Measurements from ENCODE around the gene TARS3.
A peak's percentile ranks its signal among the peaks of the same experiment; 100 is the strongest.
"Not testable (repeated sequence)": the region's sequence is repeated elsewhere in the genome, so short reads cannot be mapped to it uniquely, and the experiment has no call there.

Gene TARS3

DNA sequence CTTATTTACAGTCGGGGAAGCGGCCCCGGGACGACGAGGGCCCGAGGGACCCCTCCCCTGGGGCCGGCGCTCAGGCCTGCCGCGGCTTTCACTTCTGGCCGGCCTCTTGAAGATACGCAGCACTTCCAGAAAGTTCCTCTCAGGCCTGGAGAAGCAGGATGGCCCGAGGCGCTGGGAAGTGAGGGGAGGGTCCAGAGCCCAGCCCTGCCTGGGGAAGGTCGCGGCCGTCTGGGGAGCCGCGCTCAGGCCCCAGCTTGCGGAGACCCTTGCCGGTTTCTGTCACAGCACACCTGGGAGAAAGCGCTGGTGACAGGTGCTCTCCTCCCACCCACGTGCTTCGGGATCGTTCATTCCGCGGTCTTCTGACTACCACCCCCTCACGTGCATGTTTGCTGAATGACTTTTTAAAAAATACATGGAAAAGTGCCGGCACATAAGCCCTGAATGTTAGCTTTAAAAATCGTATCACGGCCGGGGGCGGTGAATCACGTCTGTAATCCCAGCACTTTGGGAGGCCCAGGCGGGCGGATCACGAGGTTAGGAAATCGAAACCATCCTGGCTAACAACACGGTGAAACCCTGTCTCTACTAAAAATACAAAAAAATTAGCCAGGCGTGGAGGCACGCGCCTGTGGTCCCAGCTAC, 71.4 kb downstream of the TARS3 start:
- DNase-seq = no peak

DNA sequence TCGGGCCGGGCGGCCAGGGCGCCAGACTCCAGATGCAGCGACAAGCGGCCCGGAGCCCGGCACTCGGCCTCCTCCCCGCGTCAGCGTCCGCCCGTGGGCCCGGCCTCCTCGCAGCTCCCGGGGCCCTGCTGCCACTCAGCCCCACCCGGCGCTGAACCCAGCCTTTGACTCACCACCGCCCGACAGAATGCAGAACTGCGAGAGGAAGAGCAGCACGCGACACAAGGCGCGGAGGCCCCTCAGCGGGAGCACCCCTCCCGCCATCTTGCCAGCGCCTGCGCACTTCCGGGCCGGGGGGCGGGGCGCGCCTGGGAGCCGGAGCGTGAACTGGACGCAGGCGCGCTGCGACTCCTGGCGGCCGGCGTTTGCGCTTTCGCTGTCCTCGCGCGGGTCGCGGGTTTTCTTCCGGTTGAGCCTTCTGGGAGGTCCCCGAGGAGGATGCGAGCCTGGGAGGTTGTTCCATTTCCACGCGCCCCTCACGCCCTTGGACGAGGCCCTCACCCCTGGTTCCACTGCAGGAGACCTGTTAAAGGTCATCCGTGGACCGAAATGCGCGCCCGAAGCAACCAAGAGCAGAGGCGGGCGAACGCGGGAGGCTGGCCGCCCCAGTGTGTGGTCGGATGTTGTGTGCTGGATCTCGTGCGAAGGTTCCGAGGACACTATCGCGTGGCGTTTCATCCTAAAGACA, 72.0 kb downstream of the TARS3 start, which contains the start of gene TM2D3:
Gene TM2D3, minus strand, starts transcription at position 284 of the 688 bp plus-strand sequence. Its CDS starts 20 bp downstream, at position 264.
- DNase-seq = peak; percentile 96

DNA sequence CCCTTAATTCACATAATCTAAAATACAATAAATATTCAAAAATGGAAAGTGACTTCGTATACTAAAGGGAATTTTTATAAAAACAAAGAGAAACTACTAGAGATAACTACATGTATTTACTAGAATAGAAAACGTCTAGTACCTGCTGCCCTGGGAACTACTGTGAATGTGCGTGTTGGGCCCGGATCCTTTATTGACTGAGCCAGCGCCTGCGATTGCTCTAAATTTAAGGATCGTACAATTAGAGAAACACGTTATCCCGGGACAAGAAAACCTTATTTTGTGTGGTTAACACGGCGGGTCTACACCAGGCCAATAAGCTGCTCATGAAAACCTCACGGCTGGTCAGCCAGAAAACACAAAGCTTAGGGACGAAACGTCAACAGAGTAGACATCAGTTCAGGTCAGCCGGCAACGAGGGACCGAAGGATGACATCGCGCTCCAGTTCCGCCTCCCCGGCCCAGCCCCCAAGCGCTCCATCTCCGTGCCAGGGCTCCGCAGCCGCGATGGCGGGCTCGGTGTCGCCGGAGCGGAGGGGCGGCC, 72.6 kb downstream of the TARS3 start:
- DNase-seq = no peak

GRCh38 chr15:101650145-101650544, 74.1 kb downstream of the TARS3 start:
- DNase-seq = no peak

DNA sequence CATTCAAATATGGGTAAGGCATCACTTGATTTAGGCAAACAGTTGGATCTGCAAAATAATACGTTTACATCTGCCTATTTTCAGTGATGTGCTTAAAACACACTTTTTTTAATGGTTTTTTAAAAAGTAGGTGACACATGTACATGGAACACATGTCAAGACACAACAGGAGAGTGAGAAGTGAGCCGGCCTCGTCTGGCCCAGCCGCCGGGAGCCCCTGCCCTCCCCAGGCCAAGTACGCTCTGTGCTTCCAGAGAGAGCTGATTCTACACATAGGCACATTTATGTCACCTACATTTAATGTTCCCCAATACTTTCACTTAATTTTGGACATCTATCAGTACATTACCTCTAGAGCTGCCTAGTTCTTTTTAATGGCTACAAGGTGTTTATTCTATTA, 75.9 kb downstream of the TARS3 start:
- DNase-seq = no peak

DNA sequence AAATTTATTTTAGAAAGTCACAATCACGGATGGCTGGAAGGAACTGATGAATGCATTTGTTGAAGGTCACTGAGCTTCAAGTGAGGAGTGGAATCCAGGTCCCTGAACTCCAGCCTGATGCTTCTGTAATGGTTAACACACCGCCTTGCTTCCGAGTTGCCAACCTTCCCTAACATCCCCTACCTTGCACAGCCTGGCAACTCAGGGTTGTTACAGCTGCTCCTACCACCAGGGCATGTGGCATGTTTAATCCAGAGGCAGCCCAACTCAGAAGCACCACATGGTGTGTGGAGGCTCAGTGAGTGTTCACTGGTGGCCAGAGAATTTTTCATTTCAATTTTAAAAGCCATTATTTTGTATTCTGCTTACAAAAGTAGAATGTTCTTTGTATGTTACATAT, 77.0 kb downstream of the TARS3 start:
- no peak for DNase-seq

DNA sequence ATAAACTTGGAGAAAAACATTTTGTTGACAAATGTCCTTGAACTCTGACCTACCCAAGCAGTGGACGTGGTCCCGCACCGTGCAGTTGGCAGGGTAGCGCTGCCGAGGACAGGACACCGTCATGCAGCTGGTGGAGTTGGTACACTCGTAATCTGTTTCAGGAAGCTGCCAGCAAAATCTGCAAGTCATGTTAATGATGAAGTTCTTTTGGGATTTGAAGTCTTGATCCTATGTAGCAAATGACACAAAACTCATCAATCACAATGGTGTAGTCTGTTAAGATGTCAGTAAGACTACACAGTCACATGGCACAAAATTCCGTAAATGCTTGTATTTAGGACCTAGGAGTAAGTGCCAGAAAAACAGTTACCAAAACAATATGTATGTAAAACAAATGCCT, 77.6 kb downstream of the TARS3 start:
- no peak for DNase-seq

DNA sequence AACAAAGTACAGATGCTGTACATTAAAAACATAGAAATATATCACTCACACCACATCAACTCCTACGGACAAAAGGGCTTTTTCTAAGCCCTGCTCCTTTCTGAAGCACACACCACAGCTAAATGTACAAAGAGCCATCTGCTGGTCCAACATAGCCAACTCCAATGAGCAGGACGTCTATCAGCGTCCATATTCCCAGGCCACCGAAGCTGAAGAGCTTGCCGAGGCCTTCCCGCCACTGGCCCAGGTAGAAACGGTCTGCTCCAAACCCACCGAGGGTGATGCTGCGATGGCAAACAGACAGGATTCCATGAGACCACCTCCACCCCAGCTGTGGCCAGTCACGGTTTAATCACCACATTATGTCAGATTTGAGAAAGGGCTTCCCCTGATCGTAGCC, 81.9 kb downstream of the TARS3 start:
- DNase-seq = no peak

DNA sequence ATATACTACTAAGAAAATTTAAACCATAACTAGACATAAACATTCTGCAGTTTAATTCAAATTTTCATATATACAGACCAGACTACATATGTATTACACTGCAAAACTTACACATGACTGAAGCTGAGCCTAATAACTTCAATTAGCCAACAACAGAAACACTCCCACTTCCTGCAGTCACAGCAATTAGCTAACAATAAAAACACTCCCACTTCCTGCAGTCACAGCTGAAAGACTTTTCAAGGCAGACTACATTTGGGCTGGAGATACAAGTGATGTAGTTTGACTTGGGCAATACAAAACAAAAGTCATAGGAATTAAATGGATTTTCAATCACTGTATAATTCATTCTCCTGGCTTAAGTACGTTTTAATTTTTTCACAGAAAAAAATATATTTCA, 82.4 kb downstream of the TARS3 start:
- DNase-seq = no peak

DNA sequence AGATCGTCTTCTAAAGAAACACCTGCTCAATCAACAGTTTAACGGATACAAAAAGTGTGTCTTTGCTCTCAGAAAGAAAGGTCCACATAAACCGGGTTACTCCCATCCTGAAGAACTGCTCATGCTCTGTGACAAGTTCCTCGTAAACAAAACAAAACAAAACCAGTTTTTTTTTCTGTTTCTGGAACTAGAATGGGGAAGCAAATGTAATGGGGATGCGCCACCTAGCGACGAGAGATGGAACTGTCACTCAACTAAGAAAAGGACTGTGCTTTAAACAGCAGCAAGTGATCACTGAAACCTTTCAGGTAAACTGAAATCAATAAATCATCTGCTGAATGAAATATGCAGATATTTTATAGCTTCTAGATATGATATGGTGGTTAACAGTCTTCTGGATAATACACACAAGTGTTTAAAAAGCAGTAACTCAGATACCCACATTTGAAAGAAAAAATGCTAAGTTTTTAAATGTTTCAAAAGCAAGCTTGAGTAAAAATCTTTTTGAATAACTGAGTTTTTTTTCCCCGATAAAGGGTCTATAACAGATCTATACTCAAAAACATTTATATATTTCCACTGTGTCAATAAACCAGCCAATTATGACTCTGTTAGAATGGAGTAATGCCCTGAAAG, 83.0 kb downstream of the TARS3 start:
- peak; percentile 78 for DNase-seq

GRCh38 chr15:101639667-101640066, 84.6 kb downstream of the TARS3 start:
- no peak for DNase-seq

- no peak for DNase-seq
These were observed 86.4 kb downstream of the TARS3 start for GRCh38 chr15:101637919-101638318.

GRCh38 chr15:101637516-101637915, 86.8 kb downstream of the TARS3 start:
- DNase-seq = no peak

DNA sequence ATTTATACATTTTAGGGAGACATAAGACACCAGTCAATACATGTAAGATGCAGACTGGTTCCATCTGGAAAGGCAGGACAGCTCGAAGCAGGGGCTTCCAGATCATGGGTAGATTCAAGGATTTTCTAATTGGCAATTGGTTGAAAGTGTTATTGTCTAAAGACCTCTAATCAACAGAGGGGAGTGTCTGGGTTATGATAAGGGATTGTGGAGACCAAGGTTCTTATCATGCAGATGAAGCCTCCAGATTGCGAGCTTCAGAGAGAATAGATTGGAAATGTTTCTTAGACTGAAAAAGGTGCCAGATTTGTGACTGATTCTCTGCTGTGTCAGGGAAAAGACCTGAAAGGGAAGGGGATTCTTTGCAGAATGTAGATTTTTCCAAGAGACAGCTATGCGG, 87.2 kb downstream of the TARS3 start:
- no peak for DNase-seq

DNA sequence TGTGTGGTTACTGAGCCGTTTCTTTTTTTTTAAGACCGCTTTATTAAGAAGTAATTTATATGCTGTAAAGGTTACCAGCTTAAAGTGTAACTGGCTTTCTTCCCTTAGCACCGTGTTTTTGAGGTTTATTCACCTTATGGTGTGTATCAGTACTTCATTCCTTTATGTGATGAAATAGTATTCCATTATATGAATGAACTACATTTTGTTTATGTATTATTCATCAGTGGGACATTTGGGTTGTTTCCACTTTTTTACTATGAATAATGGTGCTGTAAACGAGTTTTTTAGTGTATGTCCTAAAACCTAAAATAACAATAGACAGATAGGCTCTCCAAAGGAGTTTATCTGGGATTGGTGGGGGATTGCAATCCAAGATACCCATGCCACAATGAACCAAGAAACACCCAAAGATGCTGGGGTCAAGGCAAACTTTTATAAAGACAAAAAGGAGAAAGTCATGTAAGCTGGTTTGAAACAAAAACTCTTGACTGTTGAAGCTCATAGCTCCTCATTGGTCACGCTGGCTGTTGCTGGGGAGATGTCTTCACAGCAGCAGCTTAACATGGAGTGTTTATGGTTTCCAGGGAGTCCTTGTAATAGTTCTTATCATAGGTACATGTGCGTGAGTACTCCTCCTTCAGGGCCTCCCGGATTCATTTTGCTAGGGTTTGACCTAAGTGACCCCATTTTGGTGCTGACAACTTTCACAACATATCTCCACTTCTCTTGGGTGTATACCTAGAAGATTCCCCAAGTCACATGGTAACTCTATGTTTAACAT, 88.1 kb downstream of the TARS3 start:
- DNase-seq = no peak

GRCh38 chr15:101633356-101633755, 90.9 kb downstream of the TARS3 start:
- DNase-seq = no peak

DNA sequence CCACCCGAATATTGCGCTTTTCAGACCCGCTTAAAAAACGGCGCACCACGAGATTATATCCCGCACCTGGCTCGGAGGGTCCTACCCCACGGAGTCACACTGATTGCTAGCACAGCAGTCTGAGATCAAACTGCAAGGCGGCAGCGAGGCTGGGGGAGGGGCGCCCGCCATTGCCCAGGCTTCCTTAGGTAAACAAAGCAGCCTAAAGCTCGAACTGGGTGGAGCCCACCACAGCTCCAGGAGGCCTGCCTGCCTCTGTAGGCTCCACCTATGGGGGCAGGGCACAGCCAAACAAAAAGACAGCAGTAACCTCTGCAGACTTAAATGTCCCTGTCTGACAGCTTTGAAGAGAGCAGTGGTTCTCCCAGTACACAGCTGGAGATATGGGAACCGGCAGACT, 97.5 kb downstream of the TARS3 start:
- not testable (repeated sequence) for DNase-seq

GRCh38 chr15:101625980-101626379, 98.3 kb downstream of the TARS3 start:
- DNase-seq = no peak

GRCh38 chr15:101625184-101625583, 99.1 kb downstream of the TARS3 start:
- DNase-seq = no peak

GRCh38 chr15:101623367-101624304, 100.6 kb downstream of the TARS3 start:
- DNase-seq = no peak

DNA sequence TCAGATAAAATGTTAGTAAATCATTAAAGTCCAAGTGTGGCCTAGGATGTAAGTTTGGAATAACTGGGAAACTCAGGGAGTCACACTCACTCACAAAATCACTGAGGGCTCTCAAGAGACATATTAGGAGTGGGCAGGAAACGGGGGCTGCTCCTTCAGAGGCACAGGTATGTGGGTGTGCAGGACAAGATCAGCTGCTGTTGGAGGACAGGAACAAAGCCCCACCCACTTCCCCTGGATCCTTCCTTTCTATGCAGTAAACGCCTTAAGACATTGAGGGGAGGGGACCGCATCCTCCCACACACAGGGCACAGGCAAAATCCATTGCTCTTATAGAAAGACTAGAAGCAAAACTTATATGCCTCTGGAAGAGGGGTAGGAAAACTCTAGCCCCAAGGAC, 102.3 kb downstream of the TARS3 start:
- no peak for DNase-seq

DNA sequence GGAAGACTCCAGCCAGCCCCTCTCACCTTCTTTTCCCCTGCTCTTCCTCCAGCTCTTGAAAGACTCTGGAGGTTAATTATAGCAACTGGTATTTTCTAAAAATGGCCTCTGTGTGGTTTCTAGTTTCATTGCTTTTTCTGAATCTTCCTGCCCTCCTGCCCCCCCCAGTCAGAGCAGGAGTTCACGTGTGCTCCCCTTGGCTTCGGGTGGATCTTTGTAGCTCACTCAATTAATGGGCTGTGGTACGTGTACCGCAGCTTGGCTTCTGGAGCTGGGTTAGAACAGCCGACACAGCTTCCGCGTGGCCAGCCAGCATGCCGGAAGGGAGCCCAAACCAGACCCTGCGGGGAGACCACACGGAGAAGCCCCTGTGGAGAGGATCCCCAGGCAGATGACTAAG, 103.6 kb downstream of the TARS3 start:
- peak; percentile 49 for DNase-seq

Measured in femur (tissue), 1 donor.